VCaP (cell line): Measurements from ENCODE around the gene SLC39A8.

ENCODE experiments used
- H3K27ac ChIP-seq: fragments of 450-650 bp; 2 replicates; pipeline ENCODE4 v1.5.1; 2017
- TF ChIP-seq, protein P1 (sequence below): fragments of 450-650 bp; conservative IDR thresholded peaks from 2 replicates; pipeline ENCODE4 v1.5.1; 2017; ENCODE audit warnings: mild to moderate bottlenecking, moderate library complexity

The SLC39A8 gene

DNA sequence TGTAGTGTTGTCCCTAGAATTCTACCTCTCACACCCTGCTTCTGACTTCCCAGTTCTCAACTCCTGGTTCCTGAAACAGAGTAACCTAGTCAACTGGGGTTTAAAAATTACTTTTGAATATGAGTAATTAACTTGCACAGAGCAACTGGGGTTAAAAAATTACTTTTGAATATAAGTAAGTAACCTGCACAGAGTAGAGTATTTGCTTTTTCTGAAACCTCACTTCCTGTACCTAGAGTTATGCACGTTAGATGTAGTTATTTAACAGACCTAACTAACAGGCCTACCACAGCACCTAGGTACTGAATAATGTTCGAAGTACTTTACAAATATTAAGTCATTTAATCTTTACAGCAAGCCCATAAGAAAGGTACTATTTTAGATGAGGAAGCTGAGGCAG lies 32.9 kb downstream of the SLC39A8 start:
- H3K27ac ChIP-seq = no peak overlapping the region
- TF ChIP-seq, protein P1, sequence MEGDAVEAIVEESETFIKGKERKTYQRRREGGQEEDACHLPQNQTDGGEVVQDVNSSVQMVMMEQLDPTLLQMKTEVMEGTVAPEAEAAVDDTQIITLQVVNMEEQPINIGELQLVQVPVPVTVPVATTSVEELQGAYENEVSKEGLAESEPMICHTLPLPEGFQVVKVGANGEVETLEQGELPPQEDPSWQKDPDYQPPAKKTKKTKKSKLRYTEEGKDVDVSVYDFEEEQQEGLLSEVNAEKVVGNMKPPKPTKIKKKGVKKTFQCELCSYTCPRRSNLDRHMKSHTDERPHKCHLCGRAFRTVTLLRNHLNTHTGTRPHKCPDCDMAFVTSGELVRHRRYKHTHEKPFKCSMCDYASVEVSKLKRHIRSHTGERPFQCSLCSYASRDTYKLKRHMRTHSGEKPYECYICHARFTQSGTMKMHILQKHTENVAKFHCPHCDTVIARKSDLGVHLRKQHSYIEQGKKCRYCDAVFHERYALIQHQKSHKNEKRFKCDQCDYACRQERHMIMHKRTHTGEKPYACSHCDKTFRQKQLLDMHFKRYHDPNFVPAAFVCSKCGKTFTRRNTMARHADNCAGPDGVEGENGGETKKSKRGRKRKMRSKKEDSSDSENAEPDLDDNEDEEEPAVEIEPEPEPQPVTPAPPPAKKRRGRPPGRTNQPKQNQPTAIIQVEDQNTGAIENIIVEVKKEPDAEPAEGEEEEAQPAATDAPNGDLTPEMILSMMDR = no peak

DNA sequence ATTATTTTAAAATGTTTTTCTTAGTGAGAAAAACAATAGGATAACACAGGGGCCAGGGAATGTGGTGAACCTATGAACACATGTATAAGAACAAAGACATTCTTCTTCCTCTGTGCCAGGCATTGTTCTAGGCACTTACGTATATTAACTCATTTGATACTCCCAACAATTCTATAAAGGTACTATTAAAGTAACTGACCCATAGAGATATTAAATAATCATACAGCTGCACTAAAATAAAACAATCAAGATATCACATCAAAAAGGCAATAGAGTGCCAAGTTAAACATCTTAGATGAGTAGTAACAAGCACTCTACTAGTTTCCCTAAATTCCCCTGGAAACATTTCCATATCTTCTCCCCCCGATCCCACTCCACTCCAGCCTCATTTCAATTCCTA lies 33.4 kb downstream of the SLC39A8 start:
- H3K27ac ChIP-seq = no peak overlapping the region
- TF ChIP-seq, protein P1 = no peak

DNA sequence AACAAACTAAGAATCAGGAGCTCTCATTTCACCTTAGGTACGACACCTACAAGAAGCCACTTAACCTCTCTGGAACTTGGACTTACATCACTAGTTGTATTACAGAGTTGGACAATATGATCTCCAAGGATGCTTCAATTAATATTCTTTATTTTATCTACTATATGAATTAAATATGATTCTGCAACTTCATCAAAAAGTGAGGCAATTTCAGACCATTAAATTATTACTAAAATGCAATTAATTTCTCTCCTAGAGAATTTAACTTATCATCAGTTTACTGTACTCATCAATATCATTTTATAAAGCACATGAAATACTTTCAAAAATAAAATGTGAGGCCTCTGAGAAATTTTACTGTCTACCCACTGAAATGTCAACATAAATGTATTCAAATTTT lies 33.9 kb downstream of the SLC39A8 start:
- H3K27ac ChIP-seq = no peak overlapping the region
- TF ChIP-seq, protein P1 = no peak

DNA sequence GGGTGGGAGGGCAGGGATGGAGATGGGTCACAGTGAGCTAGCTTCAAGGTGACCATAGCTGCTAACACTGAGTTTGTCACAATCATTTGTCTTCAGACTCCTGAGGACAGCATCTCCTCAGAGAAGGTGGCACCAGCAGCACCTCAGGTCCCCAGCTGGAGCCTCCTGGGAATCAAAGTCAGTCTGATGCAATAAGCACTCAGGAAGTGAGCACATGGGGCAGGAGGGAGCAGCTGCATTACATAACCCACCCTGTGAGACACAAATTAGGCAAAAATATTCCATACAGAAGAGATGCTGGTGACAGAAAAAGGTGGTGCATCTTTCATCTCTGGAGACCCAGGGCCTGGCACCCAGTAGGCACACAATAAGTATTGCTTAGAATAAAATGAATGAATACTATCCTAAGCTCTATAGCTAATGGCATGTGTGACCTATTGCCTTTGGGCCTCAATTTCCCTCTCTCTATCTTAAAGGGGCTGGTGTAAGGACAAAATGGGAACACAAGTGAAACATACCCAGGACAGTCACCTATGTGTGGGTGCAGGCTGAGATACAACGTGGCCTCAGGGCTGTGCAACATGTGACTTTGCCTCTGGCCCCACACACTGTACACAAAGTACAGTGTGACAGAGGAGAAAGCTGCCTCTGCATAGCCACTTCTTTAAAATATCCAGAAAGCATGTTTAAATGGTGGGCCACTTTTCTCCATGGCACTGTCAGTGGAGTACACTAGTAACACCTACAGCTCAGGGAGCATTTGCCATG lies 37.1 kb downstream of the SLC39A8 start:
- TF ChIP-seq, protein P1 = no peak
- no peak overlapping the region for H3K27ac ChIP-seq

DNA sequence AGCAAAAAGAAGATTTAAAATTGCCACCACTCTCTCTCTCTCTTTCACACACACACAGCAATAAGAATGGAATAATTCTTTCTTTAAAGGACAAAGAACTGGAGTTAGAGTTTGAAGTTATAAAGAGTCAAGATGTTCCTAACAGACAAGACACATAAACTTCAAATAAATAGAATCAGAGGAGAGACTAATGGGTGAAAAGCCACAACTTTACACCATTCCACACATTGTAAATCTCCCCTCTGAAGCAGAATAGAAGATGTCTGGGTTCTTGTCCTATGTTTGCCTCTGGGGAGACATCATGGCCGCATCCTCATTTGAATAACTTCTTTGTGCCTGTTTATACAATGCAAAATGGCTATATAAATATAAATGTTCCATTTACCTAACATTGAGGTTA lies 39.6 kb downstream of the SLC39A8 start:
- TF ChIP-seq, protein P1 = no peak
- no peak overlapping the region for H3K27ac ChIP-seq

DNA sequence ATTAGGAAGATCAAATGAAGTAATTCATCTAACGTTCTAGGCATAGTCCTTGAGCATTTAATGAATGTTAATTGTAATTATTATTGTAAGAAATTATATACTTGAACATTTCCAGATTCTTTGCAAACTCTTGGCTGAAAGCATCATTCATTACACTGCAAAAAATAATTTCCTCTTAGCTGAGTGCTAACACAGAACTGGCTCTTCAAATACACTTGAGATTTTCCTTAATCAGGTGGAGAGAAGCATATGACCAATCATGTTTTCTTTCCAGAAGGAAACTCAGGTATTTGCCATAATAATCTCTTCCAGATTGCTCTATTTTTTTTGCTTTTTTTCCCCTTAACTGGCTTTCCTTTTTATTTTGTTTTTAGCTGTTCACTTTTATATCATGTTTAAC lies 42.5 kb downstream of the SLC39A8 start:
- no peak overlapping the region for H3K27ac ChIP-seq

DNA sequence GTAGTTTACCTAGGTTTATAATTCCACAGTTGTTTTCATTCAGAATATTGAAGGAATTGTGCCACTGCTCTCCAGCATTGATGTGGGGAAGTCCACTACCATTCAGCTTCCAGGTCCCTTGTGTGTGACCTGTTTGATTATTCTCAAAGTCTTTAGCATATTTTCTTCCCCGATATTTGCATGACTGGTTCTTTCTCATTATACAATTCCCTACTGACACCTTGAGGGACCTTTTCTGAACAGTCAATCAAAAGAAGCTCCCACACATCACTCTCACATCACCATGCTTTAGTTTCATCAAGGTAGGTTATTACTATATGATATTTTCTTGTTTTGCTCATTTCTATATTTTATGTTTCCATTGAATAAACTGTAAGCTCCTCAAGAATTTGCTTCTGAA lies 44.1 kb downstream of the SLC39A8 start:
- TF ChIP-seq, protein P1 = no peak
- no peak overlapping the region for H3K27ac ChIP-seq

More for the DNA sequence above, 42.5 kb downstream of the SLC39A8 start:
- TF ChIP-seq, protein P1 = no peak
